NCI-H1048 (cell line): ENCODE measurements around the gene TMEM87A.

Experiments used
- DNase-seq: peaks from one replicate; lab custom pipeline; 2025; lab: John Stamatoyannopoulos, UW

Gene TMEM87A

DNA sequence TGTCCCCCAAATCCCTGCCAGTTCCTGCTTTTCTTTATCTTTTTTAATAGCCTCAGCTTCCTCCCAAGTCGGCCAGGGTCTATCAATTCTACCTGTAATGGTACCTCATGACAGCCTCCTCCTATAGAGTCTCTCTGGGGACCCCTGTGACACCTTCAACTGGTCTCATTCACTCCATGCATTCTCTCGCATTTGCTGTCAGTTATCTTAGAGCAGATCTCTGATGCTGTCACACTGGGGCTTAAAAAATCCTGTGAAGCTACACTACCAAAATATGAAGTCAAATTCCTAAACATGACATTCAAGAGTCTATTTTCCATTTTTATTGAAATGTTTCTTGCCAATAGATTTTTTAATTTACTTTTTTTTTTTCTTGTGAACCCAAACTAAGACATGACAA is 70.6 kb downstream of the TMEM87A start:
- no peak for DNase-seq

DNA sequence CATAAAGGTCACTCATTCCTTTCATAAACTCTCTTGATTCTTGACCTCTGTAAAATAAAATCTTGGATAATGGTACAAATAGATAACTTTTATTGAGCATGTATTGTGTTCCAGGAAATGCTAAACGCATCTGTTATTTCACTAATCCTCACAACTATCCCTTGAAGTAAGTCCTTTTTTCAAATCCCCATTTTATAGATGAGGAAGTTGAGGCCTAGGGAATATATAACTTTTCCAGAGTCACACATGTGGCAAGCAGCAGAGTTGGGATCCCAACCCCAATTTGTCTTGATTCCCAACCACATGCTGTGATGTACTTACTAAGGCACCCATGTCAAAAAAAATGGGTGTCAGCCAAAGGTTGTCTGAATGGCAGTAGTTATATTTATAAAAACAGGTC is 71.4 kb downstream of the TMEM87A start:
- DNase-seq: no peak

DNA sequence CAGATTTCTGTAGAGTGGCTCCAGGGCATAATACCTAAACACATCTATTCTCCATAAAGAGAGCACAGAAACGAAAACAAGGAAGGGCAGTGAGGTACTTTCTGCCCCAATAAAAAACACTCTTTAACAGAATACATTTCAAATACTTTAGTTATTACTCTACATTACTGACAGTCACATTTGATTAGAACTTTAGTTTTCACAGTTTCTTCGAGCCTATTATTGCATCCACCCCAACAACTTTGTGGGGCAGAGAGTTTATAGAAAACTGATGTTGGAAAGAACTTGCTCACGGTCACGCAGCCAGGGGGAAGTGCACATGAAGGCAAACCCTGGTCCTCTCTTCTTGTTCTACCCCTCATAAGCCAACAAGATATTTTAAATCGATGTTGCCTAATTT is 74.1 kb downstream of the TMEM87A start:
- no peak for DNase-seq

DNA sequence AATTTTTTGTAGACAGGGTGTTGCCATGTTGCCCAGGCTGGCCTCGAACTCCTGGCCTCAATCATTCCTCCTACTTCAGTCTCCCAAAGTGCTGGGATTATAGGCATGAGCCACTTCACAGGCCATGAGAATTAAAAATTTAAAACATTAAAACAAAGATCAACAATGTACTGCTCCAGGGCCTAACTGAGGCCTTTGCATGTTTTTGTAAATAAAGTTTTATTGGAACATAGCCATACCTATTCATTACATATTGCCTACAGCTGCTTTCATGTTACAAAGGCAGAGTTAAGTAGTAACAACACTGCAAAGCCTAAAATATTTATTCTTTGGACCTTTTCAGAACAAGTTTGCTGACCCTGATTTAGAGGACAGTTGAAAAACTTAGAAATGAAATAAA is 74.7 kb downstream of the TMEM87A start:
- no peak for DNase-seq

DNA sequence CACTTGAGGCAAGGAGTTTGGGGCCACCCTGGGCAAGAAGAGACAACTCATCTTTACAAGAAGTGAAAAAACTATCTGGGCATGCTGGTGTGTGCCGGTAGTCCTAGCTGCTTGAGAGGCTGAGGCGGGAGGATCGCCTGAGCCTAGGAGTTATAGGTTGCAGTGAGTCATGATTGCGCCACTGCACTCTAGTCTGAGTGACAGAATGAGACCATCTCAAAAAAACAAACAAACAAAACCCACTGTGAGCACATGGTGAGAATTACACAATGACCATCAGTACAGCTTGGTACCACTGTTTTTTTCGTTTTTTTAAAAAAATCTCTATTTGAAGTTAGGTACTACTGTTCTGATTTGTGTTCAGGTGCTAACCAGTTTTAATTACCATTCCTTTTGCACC is 78.7 kb downstream of the TMEM87A start:
- DNase-seq: no peak

DNA sequence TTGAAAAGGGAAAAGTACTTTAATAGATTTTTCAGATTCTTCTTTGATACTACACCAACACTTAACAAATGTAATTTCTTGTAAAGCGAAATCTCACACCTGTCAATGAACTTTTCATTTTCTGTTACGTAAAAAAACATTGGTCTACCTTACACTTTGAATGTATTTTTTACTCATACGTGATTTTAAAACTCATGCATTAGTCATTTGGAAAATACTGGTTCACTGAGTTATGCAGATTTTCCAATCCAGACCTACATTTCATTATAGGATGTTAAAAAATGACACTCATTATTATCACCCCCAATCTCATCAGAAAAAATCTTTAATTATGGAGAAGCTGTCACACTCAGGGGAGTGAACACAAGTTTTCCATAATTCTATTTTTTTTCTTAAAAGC is 79.8 kb downstream of the TMEM87A start:
- DNase-seq: no peak

DNA sequence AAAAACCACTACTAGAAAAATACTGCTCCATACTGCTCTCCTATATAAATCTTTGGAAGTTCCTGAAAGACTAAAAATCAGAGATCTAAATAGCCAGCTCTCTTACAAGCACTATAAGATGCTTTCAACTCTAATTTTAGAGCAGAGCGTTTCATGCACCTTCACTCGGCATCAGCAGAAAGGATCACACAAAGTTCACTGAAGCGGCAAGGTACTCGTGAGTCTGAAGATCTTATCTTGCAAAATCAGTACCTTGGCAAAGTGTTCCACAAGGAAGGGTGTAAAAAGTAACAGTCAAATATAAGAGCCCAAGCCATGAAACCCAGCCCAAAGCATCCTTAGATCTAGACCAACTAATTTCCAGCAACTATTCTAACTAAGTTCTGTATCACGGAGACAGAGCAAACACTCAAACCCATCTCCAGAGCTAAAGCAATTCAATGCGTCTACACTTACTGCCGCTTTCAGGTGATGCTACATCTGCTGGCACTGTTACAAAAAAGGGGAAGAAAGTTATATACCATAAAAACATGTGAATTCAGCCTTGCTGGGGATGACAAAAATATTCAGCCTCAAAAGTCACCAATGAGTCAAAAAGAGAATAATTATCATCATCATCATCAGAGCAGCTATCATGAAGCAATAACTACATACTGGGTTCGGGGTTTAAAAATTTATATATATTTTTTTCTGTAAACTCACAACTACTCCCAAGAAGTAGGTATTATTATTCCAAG is 81.5 kb downstream of the TMEM87A start:
- DNase-seq: no peak

DNA sequence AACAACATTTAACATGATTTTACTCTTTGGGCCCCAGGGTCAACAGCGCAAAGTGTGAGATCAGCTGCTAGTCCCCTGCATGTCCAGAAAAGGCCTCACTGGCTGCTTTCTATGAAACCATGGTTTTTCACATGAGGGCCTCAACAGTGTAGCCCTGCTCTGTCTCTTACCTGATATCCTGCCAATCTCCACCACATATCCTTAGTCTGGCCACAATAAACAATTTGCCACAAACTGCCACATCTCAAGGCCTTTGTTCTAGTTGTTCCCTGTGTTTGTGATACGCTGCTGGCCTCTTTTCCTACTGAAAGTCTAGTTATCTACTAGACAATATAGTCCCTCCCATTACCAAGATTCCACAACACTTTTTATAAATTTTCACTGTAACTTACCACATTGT is 82.9 kb downstream of the TMEM87A start:
- DNase-seq: no peak

DNA sequence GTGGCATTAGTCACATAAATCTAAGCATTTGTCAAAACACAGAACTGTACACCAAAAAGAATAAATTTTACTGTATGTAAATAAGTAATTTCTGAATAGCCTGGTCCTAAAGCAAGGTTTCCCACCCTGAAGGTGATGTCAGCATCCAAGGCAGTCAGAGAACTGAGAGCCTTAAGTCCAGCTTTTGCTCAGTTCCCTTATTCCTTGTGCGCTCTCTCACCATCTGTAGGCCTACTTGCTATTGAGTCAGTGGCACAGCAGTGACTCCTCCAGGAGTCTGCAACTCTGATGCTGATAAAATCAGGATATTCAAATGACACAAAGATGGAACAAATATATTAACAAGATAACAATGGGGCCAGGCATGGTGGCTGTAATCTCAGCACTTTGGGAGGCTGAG is 87.4 kb downstream of the TMEM87A start:
- DNase-seq: no peak

DNA sequence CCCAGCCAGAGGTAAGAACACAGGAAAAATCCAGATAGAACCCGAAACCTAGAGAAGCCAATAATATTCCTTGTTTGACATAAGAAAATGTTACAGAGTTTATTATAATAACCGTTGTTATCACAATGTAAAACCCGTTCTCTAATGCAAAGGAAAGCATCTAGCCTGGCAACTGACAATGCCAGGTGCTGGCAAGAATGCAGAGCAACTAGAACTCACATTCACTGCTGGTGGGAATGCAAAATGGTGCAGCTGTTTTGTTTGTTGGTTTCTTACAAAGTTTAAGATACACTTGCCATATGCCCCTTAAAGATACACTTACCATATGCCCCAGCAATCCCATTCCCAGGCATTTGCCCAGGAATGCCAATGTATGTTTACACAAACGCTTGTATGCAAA is 88.5 kb downstream of the TMEM87A start:
- DNase-seq: peak; percentile 25

DNA sequence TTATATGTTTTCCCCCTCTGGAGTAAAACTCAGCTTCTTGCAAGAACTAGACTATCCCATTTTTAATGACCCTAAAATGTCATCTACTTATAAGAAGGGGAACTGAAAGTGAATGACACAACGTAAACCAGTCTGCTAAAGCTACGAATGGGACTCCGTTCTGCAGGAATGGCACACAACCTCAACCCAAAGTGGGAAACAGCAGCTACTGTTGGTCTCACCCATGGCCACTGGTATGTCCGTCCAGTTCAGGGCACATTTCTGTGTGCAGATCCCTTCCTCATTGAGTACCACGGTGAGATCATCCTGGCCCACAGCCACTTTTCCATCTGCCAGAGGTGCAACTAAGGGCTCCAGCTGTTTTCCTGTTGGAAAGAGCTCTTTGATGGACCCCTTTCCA is 88.9 kb downstream of the TMEM87A start:
- DNase-seq: no peak

DNA sequence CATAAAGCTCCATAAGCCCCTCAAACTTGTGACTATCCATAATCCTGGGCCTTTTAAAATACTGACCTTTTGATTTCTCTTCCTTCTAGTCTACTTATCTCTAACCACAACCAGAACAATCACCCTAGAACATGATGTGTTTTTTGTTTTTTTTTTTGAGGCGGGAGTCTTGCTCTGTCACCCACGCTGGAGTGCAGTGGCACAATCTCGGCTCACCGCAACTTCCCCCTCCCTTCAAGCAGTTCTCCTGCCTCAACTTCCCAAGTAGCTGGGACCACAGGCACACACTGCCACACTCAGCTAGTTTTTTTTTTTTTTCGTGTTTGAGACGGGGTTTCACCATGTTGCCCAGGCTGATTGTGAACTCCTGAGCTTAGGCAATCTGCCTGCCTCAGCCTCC is 90.3 kb downstream of the TMEM87A start:
- no peak for DNase-seq

DNA sequence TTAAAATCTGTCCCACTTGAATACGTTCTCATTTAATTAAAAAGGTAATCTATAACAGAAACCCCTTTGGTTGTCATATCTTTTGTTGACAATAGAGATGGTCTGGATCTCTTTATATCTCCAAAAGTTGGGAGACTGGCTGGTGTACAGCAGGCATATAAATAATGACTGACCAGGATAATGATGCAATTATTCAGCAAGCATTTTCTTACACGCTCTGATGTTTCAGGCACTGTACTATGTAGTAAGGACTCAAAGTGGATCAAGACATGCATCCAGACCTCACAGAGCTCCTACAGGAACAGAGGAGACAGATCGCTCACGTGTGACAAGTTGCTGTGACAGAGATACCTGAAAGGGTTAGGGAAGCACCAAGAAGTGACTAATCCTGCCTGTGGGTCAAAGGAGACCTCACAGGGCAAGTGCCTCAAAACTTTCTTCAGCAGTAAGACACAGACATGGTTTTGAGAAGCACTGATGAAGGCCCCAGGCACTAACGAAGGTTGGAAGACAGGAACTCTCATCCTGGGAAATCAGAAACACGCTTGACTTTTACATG is 90.8 kb downstream of the TMEM87A start:
- no peak for DNase-seq

DNA sequence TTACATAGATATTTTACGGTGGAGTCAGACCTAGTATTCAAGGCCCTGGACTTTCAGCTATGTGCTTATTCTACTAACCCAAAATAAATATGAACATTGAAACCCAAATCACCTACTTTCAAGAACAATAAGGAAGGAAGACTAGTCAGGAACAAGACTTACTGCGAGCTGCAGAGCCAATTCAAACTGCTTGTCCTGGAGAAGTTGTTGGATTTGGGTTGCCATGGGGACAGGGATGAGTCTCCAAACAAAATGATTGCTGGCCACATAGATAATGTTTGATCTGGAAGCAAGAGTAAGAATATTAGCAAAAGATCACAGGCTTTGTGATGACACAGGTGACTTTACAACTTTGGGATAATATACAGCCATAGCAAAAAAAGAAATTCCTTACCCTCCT is 95.2 kb downstream of the TMEM87A start:
- no peak for DNase-seq

DNA sequence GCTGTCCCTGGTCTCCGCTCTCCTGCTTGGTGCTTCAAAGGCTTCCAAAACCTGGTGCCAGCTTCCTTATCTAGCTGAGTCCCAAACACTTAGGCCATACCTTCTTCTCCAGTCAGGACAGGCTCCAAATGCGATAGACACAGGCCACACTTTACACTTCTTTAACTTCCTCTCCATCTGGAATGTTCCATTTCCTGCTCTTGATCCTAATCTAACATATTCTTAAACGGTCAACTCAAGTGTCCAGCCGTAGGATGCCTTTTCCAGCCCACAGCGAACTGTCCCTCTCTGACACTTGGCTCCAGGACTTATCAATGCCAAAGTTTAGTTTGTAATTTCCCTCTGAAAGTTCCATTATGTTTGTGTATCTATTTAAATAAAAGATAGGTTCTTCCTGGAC is 97.6 kb downstream of the TMEM87A start:
- DNase-seq: no peak

DNA sequence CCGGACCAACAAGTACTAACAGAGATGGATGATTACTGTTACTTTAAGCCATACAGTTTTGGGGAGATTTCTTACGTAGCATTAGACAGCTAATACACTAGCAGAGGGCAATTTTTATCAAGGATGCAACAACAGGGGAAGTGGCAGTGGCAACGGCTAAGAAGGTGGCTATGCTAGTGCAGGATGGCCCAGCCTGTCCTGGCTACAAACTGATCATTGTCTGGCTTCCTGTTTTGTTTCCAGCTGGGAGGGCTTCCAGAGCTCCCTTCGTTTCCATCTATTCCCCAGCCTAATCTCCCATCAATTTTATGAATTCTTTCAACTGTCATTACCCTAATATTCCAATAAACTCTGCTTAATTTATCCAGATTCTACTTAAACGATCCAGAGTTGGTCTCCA is 100.8 kb downstream of the TMEM87A start:
- no peak for DNase-seq

DNA sequence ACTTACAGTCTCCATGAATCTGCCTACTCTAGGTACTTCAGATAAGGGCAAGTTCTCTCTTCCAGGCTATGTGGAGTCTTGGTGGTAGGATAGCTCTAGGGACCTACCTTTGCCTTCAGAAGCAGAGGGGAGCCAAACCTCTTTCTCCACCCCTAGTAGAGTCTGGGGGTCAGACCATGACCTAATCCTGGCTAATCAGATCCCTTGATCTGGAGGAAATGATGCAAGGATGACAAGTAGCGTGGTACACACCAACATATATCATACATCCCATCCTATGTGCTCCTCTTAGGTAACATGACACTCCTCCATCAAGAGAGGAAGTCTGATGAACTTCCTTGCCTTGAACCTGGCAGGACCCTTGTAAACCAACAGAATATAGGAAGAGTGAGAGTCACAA is 101.4 kb downstream of the TMEM87A start:
- DNase-seq: no peak

DNA sequence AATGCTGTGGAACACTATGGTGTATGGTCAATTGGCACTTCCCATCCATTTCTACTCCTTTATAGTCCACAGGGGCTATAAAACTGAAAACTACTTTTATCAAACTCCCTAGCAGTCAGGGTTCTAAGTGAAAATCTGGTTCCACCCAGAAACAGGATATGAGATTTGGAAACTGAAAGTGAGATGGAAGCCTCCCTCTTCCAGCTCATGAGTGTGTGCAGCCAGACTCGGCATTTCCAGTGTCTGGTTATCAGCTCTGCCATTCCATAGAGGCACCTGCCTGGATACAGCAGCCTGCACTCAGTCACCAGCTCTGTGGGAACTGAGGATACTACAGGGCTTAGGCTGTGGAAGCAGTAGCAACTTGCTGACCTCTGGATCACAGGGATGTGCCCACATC is 102.1 kb downstream of the TMEM87A start:
- DNase-seq: no peak

DNA sequence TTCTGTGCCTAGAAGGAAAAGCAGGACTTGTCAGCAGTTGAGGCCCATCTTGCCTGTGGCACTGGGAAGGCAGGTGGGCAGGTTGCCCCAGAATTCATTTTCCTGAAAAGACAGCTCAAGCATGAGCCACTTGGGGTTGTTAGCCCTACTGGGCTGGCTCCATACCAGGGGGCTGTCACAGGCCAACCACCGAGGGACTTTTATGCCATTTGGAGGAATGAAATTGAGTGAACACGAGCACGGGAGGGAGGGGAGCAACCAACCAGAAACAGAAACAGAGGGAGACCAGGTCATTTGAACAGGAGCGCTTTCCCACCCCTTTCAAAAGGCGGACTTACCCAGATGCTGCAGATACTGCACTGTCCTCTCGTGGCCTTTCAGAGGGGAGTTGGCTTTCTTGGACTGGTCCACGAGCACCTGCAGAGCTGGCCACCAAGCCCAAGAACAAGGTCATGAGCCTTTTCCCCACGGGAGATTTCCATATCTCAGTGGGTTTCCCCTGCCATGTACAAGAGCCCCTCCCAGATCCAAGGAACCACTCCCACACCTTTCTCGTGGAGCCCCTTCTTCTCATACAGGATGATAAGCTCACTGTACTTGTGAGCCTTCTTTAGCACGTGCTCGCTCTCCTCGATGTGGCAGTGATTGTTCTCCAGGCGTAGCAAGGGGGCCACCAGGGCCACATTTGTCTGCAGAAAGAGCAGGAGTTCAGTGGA is 106.8 kb downstream of the TMEM87A start:
- no peak for DNase-seq

DNA sequence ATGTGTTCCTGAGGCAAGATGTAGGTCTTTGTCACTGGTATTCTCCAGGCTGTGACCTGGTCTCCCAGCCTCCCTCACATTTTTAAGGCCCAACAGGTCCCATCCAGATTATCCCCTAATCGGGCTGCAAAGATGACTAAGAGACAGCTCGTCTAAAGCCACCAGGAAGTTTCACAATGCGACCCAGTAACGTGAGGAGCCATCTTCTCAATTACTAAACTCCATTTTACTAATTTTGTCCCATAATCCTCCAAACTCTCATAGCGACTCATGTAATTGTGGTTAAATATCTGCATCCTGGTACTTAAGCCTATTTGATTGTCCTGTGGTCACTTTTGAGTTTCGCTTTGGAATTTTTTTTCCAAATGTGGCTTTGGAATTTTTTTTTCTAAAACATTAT is 108.1 kb downstream of the TMEM87A start:
- no peak for DNase-seq

DNA sequence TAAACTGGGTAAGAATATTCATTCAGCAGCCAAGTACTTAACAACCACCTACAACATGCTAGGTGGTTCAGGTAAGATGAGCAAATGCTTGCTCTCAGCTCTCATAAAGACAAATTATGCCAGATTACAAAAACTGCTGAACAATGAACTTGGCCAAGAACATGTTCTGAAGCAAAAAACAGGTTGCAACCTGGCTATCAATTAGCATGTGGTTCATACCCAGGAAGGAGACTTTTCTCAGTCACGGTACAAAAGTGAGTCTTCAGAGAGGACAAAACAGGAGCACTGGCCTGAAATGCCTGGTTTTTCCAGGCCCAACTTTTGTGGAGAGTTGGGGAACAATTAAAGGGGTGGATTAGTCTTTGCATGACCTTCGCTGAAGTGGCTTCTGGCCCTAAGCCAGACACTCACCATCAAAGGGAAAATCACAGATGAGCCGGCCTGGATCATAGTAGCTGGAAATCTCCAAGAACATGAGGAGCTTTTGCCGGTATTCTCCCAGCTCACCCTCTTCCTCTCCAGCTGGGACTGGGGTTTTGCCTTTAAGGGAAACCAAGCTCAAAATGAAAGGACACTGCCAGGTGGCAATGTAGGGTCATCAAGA is 109.2 kb downstream of the TMEM87A start:
- no peak for DNase-seq

DNA sequence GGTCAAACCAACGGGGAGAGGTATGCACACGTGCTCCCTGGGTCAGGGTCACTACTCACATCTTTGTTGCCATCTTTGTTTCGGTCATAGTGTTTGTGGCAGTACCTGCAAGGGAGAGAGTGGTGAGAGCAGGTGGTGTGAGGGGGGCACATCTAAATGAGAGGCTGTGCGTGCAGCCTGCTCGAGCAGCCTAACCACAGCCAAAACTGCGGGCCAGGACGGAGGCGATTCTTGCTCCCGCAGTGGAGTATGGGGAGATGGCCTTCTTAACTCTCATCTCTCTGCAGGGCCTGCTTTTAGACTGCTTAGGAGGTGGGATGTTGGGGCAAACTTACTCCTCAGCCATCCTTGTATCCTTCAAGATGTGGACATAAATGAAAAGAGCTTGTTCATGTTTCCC is 109.9 kb downstream of the TMEM87A start:
- no peak for DNase-seq
